ENCODE results near the gene FLAD1. TPM values are rescaled to one million over a fixed set of nuclear protein-coding genes. Genes with fewer than 3 reads are reported as not detected.

The FLAD1 gene
- total and polyA plus RNA-seq, 2 experiments from 2014 or later = 74.5 to 75.0 TPM

DNA sequence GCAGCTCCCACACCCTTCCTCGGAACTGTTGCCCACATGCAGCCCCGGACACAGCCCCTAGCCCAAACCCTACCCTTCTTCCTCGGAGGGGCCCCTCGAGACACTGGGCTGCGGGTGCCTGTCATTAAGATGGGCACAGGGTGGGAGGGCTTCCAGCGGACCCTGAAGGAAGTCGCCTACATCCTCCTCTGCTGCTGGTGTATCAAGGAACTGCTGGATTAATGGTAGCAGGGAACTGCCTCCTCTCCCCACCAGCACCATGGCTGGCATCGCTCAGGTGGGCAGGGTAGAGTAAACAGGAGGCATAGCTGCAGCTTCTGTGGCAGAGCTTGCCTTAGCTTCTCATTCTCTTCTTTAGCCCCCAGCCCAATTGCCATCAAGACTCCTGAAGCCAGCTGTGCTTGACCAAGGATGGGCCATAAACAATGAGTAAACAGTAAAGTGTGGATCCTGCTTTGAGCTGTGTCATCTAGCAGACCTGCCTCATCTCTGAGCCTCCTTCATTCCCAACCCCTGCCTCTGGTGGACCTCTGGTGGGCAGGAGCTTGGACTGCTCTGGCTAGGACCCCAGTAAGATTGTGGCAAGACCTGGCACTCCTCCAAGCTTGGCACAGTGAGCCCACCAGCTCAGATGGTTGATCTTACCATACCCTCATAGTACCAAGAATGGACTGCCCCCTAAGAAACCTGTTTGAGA, 10.6 kb downstream of the FLAD1 start, which contains the start of gene LENEP (continued):
- TF ChIP-seq, protein P1, sequence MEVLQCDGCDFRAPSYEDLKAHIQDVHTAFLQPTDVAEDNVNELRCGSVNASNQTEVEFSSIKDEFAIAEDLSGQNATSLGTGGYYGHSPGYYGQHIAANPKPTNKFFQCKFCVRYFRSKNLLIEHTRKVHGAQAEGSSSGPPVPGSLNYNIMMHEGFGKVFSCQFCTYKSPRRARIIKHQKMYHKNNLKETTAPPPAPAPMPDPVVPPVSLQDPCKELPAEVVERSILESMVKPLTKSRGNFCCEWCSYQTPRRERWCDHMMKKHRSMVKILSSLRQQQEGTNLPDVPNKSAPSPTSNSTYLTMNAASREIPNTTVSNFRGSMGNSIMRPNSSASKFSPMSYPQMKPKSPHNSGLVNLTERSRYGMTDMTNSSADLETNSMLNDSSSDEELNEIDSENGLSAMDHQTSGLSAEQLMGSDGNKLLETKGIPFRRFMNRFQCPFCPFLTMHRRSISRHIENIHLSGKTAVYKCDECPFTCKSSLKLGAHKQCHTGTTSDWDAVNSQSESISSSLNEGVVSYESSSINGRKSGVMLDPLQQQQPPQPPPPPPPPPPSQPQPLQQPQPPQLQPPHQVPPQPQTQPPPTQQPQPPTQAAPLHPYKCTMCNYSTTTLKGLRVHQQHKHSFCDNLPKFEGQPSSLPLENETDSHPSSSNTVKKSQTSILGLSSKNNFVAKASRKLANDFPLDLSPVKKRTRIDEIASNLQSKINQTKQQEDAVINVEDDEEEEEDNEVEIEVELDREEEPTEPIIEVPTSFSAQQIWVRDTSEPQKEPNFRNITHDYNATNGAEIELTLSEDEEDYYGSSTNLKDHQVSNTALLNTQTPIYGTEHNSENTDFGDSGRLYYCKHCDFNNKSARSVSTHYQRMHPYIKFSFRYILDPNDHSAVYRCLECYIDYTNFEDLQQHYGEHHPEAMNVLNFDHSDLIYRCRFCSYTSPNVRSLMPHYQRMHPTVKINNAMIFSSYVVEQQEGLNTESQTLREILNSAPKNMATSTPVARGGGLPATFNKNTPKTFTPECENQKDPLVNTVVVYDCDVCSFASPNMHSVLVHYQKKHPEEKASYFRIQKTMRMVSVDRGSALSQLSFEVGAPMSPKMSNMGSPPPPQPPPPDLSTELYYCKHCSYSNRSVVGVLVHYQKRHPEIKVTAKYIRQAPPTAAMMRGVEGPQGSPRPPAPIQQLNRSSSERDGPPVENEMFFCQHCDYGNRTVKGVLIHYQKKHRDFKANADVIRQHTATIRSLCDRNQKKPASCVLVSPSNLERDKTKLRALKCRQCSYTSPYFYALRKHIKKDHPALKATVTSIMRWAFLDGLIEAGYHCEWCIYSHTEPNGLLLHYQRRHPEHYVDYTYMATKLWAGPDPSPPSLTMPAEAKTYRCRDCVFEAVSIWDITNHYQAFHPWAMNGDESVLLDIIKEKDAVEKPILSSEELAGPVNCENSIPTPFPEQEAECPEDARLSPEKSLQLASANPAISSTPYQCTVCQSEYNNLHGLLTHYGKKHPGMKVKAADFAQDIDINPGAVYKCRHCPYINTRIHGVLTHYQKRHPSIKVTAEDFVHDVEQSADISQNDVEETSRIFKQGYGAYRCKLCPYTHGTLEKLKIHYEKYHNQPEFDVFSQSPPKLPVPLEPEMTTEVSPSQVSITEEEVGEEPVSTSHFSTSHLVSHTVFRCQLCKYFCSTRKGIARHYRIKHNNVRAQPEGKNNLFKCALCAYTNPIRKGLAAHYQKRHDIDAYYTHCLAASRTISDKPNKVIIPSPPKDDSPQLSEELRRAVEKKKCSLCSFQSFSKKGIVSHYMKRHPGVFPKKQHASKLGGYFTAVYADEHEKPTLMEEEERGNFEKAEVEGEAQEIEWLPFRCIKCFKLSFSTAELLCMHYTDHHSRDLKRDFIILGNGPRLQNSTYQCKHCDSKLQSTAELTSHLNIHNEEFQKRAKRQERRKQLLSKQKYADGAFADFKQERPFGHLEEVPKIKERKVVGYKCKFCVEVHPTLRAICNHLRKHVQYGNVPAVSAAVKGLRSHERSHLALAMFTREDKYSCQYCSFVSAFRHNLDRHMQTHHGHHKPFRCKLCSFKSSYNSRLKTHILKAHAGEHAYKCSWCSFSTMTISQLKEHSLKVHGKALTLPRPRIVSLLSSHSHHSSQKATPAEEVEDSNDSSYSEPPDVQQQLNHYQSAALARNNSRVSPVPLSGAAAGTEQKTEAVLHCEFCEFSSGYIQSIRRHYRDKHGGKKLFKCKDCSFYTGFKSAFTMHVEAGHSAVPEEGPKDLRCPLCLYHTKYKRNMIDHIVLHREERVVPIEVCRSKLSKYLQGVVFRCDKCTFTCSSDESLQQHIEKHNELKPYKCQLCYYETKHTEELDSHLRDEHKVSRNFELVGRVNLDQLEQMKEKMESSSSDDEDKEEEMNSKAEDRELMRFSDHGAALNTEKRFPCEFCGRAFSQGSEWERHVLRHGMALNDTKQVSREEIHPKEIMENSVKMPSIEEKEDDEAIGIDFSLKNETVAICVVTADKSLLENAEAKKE (CRISPR knock-in tag; IDR thresholded peaks at IDR 0.05) = no peak
- TF ChIP-seq EZH2 (IDR thresholded peaks at IDR 0.05; ENCODE audit: low read depth, unreplicated experiment) = no peak
- TF ChIP-seq, protein P2, sequence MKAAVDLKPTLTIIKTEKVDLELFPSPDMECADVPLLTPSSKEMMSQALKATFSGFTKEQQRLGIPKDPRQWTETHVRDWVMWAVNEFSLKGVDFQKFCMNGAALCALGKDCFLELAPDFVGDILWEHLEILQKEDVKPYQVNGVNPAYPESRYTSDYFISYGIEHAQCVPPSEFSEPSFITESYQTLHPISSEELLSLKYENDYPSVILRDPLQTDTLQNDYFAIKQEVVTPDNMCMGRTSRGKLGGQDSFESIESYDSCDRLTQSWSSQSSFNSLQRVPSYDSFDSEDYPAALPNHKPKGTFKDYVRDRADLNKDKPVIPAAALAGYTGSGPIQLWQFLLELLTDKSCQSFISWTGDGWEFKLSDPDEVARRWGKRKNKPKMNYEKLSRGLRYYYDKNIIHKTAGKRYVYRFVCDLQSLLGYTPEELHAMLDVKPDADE (IDR thresholded peaks at IDR 0.05) = no peak

GRCh38 chr1:154994269-154994587, 11.1 kb downstream of the FLAD1 start:
- Histone ChIP-seq H3K27me3 (ENCODE audit: insufficient read depth) (no peaks in the 10 kb centered on the region), H3K27ac (ENCODE audit: low read depth) (no peak overlapping the region), H3K9me2 (ENCODE audit: insufficient read depth) (no peaks in the 10 kb centered on the region), H3K79me2 (replicated peaks; ENCODE audit: insufficient read depth) (no peaks in the 10 kb centered on the region; the same call in 1 of the 2 replicates), H3K4me2 (no peak overlapping the region), H3F3A (replicated peaks; ENCODE audit: low read depth) (peaks cover 15% of the 10 kb centered on the region; the same call in 1 of the 2 replicates), H4K20me1 (replicated peaks; ENCODE audit: insufficient read depth) (no peaks in the 10 kb centered on the region; the same call in 1 of the 2 replicates), H3K4me1 (ENCODE audit: insufficient read depth) (peaks cover 5% of the 10 kb centered on the region; the same call in 1 of the 2 replicates), H2AFZ (no peak overlapping the region), H3K4me3 (no peak overlapping the region), H3K36me3 (ENCODE audit: insufficient read depth) (0 out of 2 replicates have a peak, but pooled peaks cover 5% of the 10 kb centered on the region)
- H3K27me3 Mint-ChIP-seq (ENCODE audit: insufficient read depth, low read depth, poor library complexity) = peaks cover 15% of the 10 kb centered on the region
- TF ChIP-seq, protein P2 (IDR thresholded peaks at IDR 0.05) = no peak
- TF ChIP-seq EZH2 (IDR thresholded peaks at IDR 0.05; ENCODE audit: low read depth, unreplicated experiment) (no peak), CREB1 (CRISPR knock-in tag; IDR thresholded peaks at IDR 0.05; ENCODE audit: low read depth) (no peak), STAT1 (IDR thresholded peaks at IDR 0.05; ENCODE audit: unreplicated experiment) (no peak), ZNF331 (CRISPR knock-in tag; IDR thresholded peaks at IDR 0.05; ENCODE audit: low read depth) (no peak)
- H3K4me1 Mint-ChIP-seq = peaks cover 30% of the 10 kb centered on the region
- H3K27ac Mint-ChIP-seq = no peak overlapping the region
- no peaks in the 10 kb centered on the region for H3K9me3 Mint-ChIP-seq
- DNase-seq (ENCODE audit: low spot score) (no peak), ATAC-seq (no peak)
- H3K4me3 Mint-ChIP-seq = no peak overlapping the region; the same call in 2 of the 3 replicates
- H3K36me3 Mint-ChIP-seq (ENCODE audit: low read depth) = peaks cover 18% of the 10 kb centered on the region

Measured in GM23338 (cell line).